IPS-18a (cell line): ENCODE measurements around the gene BACH2.

Experiments used
- H3K27ac ChIP-seq: one replicate; pipeline ENCODE4 v1.5.1; 2013; ENCODE audit warnings: low read length
- H3K27me3 ChIP-seq: one replicate; pipeline ENCODE4 v1.6.1; 2013; ENCODE audit warnings: mild to moderate bottlenecking, low read length; ENCODE audit not compliant: control insufficient read depth, insufficient read depth
- H3K36me3 ChIP-seq: one replicate; pipeline ENCODE4 v1.6.1; 2013; ENCODE audit warnings: low read depth, low read length; ENCODE audit not compliant: control insufficient read depth
- H3K4me1 ChIP-seq: one replicate; pipeline ENCODE4 v1.6.1; 2013; ENCODE audit warnings: low read depth, low read length; ENCODE audit not compliant: control insufficient read depth
- H3K4me3 ChIP-seq: one replicate; pipeline ENCODE4 v1.5.1; 2013; ENCODE audit warnings: low read length
- H3K9ac ChIP-seq: one replicate; pipeline ENCODE4 v1.6.1; 2013; ENCODE audit warnings: mild to moderate bottlenecking, low read length, moderate library complexity
- H3K9me3 ChIP-seq: one replicate; pipeline ENCODE4 v1.6.1; 2013; ENCODE audit warnings: low read depth, low read length; ENCODE audit not compliant: control insufficient read depth

The BACH2 gene

GRCh38 chr6:90019216-90019615, 277.4 kb downstream of the BACH2 start:
- no peak overlapping the region for H3K9ac ChIP-seq
- H3K27ac ChIP-seq = no peak overlapping the region
- H3K4me3 ChIP-seq = no peak overlapping the region
- H3K36me3 ChIP-seq = no peaks in the 10 kb centered on the region
- H3K4me1 ChIP-seq = no peaks in the 10 kb centered on the region
- no peaks in the 10 kb centered on the region for H3K9me3 ChIP-seq
- no peaks in the 10 kb centered on the region for H3K27me3 ChIP-seq

- H3K4me3 ChIP-seq = no peak overlapping the region
- no peaks in the 10 kb centered on the region for H3K36me3 ChIP-seq
- H3K9ac ChIP-seq = no peak overlapping the region
- H3K4me1 ChIP-seq = no peaks in the 10 kb centered on the region
- no peaks in the 10 kb centered on the region for H3K27me3 ChIP-seq
- no peaks in the 10 kb centered on the region for H3K9me3 ChIP-seq
- H3K27ac ChIP-seq = no peak overlapping the region
These were observed 280.8 kb downstream of the BACH2 start for GRCh38 chr6:90015883-90016282.

GRCh38 chr6:90008908-90009501, 287.6 kb downstream of the BACH2 start:
- Histone ChIP-seq H3K27me3 (no peaks in the 10 kb centered on the region), H3K36me3 (no peaks in the 10 kb centered on the region), H3K4me3 (no peak overlapping the region), H3K9ac (no peak overlapping the region), H3K4me1 (peaks cover 12% of the 10 kb centered on the region), H3K9me3 (no peaks in the 10 kb centered on the region), H3K27ac (no peak overlapping the region)

- no peaks in the 10 kb centered on the region for H3K36me3 ChIP-seq
- no peak overlapping the region for H3K27ac ChIP-seq
- no peak overlapping the region for H3K4me3 ChIP-seq
- peaks cover 12% of the 10 kb centered on the region for H3K4me1 ChIP-seq
- H3K9ac ChIP-seq = no peak overlapping the region
- H3K27me3 ChIP-seq = no peaks in the 10 kb centered on the region
- H3K9me3 ChIP-seq = no peaks in the 10 kb centered on the region
These were observed 288.3 kb downstream of the BACH2 start for GRCh38 chr6:90008189-90008907.

- H3K4me1 ChIP-seq = peaks cover 12% of the 10 kb centered on the region
- no peaks in the 10 kb centered on the region for H3K9me3 ChIP-seq
- H3K27ac ChIP-seq = no peak overlapping the region
- no peak overlapping the region for H3K9ac ChIP-seq
- no peaks in the 10 kb centered on the region for H3K36me3 ChIP-seq
- no peaks in the 10 kb centered on the region for H3K27me3 ChIP-seq
- no peak overlapping the region for H3K4me3 ChIP-seq
These were observed 291.4 kb downstream of the BACH2 start for GRCh38 chr6:90005048-90005827.

GRCh38 chr6:90004511-90004910, 292.1 kb downstream of the BACH2 start:
- no peaks in the 10 kb centered on the region for H3K27me3 ChIP-seq
- H3K36me3 ChIP-seq = no peaks in the 10 kb centered on the region
- no peak overlapping the region for H3K4me3 ChIP-seq
- H3K9me3 ChIP-seq = no peaks in the 10 kb centered on the region
- peaks cover 12% of the 10 kb centered on the region for H3K4me1 ChIP-seq
- H3K9ac ChIP-seq = no peak overlapping the region
- no peak overlapping the region for H3K27ac ChIP-seq

- H3K27ac ChIP-seq = no peak overlapping the region
- H3K9ac ChIP-seq = no peak overlapping the region
- peaks cover 12% of the 10 kb centered on the region for H3K4me1 ChIP-seq
- no peaks in the 10 kb centered on the region for H3K36me3 ChIP-seq
- no peak overlapping the region for H3K4me3 ChIP-seq
- H3K27me3 ChIP-seq = no peaks in the 10 kb centered on the region
- no peaks in the 10 kb centered on the region for H3K9me3 ChIP-seq
These were observed 292.7 kb downstream of the BACH2 start for GRCh38 chr6:90003941-90004340.

GRCh38 chr6:90003069-90003795, 293.4 kb downstream of the BACH2 start:
- no peaks in the 10 kb centered on the region for H3K27me3 ChIP-seq
- H3K4me1 ChIP-seq = peaks cover 12% of the 10 kb centered on the region
- H3K36me3 ChIP-seq = no peaks in the 10 kb centered on the region
- H3K9me3 ChIP-seq = no peaks in the 10 kb centered on the region
- H3K9ac ChIP-seq = no peak overlapping the region
- no peak overlapping the region for H3K4me3 ChIP-seq
- no peak overlapping the region for H3K27ac ChIP-seq

GRCh38 chr6:90000864-90001731, 295.5 kb downstream of the BACH2 start:
- no peaks in the 10 kb centered on the region for H3K27me3 ChIP-seq
- H3K36me3 ChIP-seq = no peaks in the 10 kb centered on the region
- no peak overlapping the region for H3K9ac ChIP-seq
- H3K27ac ChIP-seq = no peak overlapping the region
- peaks cover 12% of the 10 kb centered on the region for H3K4me1 ChIP-seq
- no peak overlapping the region for H3K4me3 ChIP-seq
- H3K9me3 ChIP-seq = no peaks in the 10 kb centered on the region

- Histone ChIP-seq H3K27me3 (no peaks in the 10 kb centered on the region), H3K4me1 (peaks cover 5% of the 10 kb centered on the region), H3K27ac (no peak overlapping the region), H3K4me3 (no peak overlapping the region), H3K36me3 (no peaks in the 10 kb centered on the region), H3K9ac (no peak overlapping the region), H3K9me3 (no peaks in the 10 kb centered on the region)
These were observed 296.5 kb downstream of the BACH2 start for GRCh38 chr6:89999945-90000825.
